Activated naive CD4-positive, alpha-beta T cell treated with anti-CD3 and anti-CD28 coated beads, Interleukin-2, amount 50 U/mL, for 72 hours (primary cell): ENCODE measurements around the gene C17orf78. TPM values are rescaled to one million over a fixed set of nuclear protein-coding genes. Genes with fewer than 3 reads are reported as not detected.
"Not testable (repeated sequence)": the region's sequence is repeated elsewhere in the genome, so short reads cannot be mapped to it uniquely, and the experiment has no call there.

Source experiments
- ATAC-seq, 2 donors: fragments of 150-1000 bp; cut with Tn5 transposase; 2 replicates each; pipeline ENCODE4 v1.10.0; 2021; ENCODE audit warnings: mild to moderate bottlenecking in 2 of 2, moderate library complexity in 2 of 2
- DNase-seq, 2 donors: peaks; one replicate each; pipeline ENCODE4 v3.0.0; 2021 to 2022; ENCODE audit warnings: low spot score in 2 of 2
- H3K27ac Mint-ChIP-seq, 2 donors: one replicate each; pipeline ENCODE4 v1.8.0; 2022; ENCODE audit warnings: mild to moderate bottlenecking in 2 of 2, mixed read lengths in 2 of 2
- H3K36me3 Mint-ChIP-seq, 2 donors: one replicate each; pipeline ENCODE4 v1.8.0; 2022; ENCODE audit warnings: mixed read lengths in 2 of 2
- H3K9me3 Mint-ChIP-seq, 2 donors: one replicate each; pipeline ENCODE4 v1.8.0; 2022; ENCODE audit warnings: mixed read lengths in 2 of 2
- total RNA-seq, 2 donors: library from RNA; stranded (reverse); gene quantifications; one replicate each; pipeline ENCODE4 v1.2.3, GENCODE V29; 2022

Gene C17orf78
- total RNA-seq, result not detected

DNA sequence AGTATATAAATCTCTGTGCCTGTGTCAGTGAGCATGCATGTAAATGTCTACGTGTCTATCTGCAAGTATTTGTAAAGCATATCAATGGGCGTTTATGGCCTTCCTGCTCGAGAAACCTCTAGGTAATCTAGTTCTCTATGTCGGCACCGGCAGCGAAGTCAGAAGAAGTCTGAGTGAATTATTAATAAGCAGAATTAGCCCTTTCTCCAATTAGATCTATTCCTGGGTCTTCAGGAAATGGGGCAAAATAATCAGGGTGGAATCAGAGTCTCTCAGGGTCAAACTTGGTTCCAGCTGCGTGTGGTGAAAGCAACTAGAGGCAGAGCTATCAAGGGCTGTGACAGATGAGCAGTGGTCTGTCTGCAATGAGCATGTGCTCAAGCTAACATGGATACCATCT, at the start of gene C17orf78:
TSS of gene C17orf78 (plus strand) at position 280 of the 400 bp plus-strand sequence. CDS start at position 388, 108 bp downstream.
- no peak for DNase-seq
- H3K9me3 Mint-ChIP-seq, result no peaks in the 10 kb centered on the region
- no peak within 1 kb of the TSS for H3K27ac Mint-ChIP-seq
- no peak for ATAC-seq
- H3K36me3 Mint-ChIP-seq, result no peaks in the 10 kb centered on the region

- no peaks in the 10 kb centered on the region for H3K9me3 Mint-ChIP-seq
- ATAC-seq, result no peak
- DNase-seq, result no peak
Observed at GRCh38 chr17:37327341-37328090, 48.3 kb upstream of the C17orf78 start.

GRCh38 chr17:37338847-37339246, 36.9 kb upstream of the C17orf78 start:
- peaks cover 0 to 6% of the 10 kb centered on the region in 2 donors for H3K36me3 Mint-ChIP-seq
- DNase-seq, result no peak
- no peak overlapping the region for H3K27ac Mint-ChIP-seq
- no peak for ATAC-seq
- no peaks in the 10 kb centered on the region for H3K9me3 Mint-ChIP-seq

More at GRCh38 chr17:37327341-37328090, 48.3 kb upstream of the C17orf78 start:
- Mint-ChIP-seq H3K36me3 (peaks cover 0 to 5% of the 10 kb centered on the region in 2 donors), H3K27ac (no peak overlapping the region)

GRCh38 chr17:37339321-37339720, 36.5 kb upstream of the C17orf78 start:
- H3K27ac Mint-ChIP-seq, result no peak overlapping the region
- DNase-seq (no peak), ATAC-seq (no peak)
- peaks cover 0 to 6% of the 10 kb centered on the region in 2 donors for H3K36me3 Mint-ChIP-seq
- H3K9me3 Mint-ChIP-seq, result no peaks in the 10 kb centered on the region

DNA sequence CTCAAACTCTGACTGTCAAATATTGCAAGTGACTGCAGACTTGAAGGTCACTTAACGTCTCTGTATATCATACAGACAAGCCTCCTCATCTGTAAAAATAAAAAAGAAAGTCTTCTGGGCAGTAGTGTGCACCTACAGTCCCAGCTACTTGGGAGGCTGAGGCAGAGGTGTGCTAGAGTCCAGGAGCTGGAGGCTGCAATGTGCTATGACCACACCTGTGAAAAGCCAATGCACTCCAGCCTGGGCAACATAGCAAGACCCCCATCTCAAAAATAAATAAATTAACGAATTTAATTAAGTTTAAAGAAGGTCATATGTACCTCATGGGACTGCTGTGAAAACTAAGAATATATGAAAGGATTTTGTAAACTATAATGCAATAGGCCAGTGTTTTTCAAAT, 35.0 kb upstream of the C17orf78 start:
- Mint-ChIP-seq H3K9me3 (no peaks in the 10 kb centered on the region), H3K27ac (no peak overlapping the region), H3K36me3 (peaks cover 6 to 13% of the 10 kb centered on the region in 2 donors)
- DNase-seq, result no peak
- no peak for ATAC-seq

DNA sequence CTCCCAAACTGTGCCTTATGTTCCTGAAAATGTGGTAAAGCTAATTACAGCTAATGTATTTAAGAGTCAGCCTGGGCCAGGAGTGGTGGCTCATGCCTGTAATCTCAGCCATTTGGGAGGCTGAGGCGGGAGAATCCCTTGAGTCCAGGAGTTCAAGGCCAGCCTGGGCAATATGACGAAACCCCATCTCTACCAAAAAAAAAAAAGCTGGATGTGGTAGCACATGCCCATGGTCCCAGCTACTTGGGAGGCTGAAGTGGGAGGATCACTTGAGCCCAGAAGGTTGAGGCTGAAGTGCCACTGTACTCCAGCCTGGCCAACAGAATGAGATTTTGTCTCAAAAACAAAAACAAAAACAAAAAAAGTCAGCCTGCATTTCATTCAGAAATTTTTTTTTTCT, 33.2 kb upstream of the C17orf78 start:
- Mint-ChIP-seq H3K9me3 (no peaks in the 10 kb centered on the region), H3K27ac (no peak overlapping the region), H3K36me3 (peaks cover 6 to 25% of the 10 kb centered on the region in 2 donors)
- no peak for ATAC-seq
- DNase-seq, result no peak

DNA sequence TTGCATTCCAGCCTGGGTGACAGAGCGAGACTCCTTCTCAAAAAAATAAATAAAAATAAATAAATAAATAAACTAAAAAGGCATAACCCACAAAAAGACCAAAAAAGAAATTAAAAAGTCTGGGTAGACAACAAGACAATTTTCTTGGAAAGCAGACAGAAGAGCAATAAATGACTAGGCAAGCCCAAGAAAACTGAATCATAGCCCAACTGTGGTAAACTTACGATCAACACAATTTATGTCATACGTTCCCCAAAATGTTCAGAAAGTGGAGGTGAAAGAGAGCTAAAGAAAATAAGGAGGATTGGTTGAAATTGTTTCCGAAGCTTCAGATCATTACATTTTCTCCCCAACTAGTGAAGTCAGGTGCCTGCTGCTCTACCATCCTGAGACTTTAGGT, 31.3 kb upstream of the C17orf78 start:
- no peak for DNase-seq
- H3K27ac Mint-ChIP-seq, result no peak overlapping the region
- peaks cover 6 to 19% of the 10 kb centered on the region in 2 donors for H3K36me3 Mint-ChIP-seq
- peak in 1 of 2 donors; percentile 92 for ATAC-seq
- H3K9me3 Mint-ChIP-seq, result no peaks in the 10 kb centered on the region

DNA sequence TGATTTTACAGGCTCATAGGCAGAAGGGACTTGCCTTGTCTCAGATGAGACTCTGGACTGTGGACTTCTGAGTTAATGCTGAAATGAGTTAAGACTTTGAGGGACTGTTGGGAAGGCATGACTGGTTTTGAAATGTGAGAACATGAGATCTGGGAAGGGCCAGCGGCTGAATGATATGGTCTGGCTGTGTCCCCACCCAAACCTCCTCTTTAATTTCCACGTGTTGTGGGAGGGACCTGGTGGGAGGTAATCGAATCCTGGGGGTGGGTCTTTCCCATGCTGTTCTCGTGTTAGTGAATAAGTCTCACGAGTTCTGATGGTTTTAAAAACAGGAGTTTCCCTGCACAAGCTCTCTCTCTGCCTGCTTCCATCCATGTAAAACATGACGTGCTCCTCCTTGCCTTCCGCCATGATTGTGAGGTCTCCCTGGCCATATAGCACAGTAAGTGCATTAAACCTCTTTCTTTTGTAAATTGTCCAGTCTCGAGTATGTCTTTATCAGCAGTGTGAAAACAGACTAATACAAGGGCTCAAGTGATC, 28.9 kb upstream of the C17orf78 start:
- not testable (repeated sequence) for H3K9me3 Mint-ChIP-seq, DNase-seq, H3K27ac Mint-ChIP-seq, ATAC-seq
- peaks cover 6 to 19% of the 10 kb centered on the region in 2 donors for H3K36me3 Mint-ChIP-seq

DNA sequence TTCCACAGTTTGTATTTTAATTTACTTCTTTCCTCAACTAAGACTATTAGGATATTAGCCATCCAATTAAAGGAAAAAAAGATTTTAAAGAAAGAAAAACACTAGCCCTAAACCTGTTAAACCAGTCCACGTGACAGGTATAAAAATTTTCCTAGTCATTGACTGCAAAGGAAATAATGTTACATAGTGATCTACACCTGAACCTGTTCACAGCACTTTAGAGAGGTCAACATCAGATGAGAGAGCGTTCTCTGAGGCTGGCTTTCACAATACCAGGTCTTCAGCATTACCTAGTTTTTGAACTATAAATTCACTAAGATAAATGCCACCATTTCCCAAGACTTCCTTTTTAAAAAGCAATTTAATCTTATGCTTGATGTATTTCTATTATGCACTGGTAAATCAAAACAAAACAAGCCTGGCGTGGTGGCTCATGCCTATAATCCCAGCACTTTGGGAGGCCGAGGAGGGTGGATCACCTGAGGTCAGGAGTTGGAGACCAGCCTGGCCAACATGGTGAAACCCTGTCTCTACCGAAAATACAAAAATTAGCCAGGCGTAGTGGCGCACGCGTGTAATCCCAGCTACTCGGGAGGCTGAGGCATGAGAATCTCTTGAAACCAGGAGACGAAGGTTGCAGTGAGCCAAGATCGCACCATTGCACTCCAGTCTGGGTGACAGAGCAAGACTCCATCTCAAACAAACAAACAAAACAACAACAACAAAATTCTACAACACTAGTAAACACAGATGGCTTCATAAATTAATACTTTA, 18.8 kb upstream of the C17orf78 start:
- H3K9me3 Mint-ChIP-seq, H3K36me3 Mint-ChIP-seq, DNase-seq, ATAC-seq, H3K27ac Mint-ChIP-seq: not testable (repeated sequence)

GRCh38 chr17:37358098-37358829, 17.5 kb upstream of the C17orf78 start:
- Mint-ChIP-seq H3K27ac (peak overlapping the region; percentile 45 to 93), H3K9me3 (no peaks in the 10 kb centered on the region), H3K36me3 (no peaks in the 10 kb centered on the region)
- DNase-seq (peak in 1 of 2 donors; percentile 49), ATAC-seq (peak; percentile 8 to 10)

- no peaks in the 10 kb centered on the region for H3K36me3 Mint-ChIP-seq
- peak; percentile 94 to 95 for DNase-seq
- ATAC-seq, result peak; percentile 95 to 97
- H3K9me3 Mint-ChIP-seq, result no peaks in the 10 kb centered on the region
- H3K27ac Mint-ChIP-seq, result peak overlapping the region; percentile 45 to 93
Observed at GRCh38 chr17:37358830-37359681, 16.7 kb upstream of the C17orf78 start.

DNA sequence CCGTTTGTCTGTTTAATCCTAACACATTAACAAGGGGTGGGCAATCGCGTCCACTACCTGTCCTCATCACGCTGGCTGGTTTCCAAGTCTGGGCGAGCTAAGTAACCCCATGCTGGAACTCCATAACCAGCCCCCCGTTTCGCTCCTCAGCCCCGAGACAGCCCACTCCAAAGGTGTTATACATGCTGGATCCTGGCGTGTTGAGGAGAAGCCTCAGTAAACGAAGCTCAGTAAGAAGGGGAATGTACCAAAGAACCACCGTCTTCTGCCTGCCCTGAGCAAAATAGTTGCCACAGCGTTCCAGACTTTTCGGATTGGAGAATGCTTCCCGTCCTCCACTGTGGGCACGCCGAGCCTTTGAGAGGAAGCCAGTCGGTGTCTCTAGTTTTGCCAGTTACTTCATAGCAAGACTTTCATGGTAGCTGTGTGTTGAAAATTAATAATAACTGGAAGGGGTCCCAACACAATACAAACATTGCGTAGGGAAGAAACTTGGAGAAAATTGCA, 16.1 kb upstream of the C17orf78 start:
- H3K36me3 Mint-ChIP-seq, result no peaks in the 10 kb centered on the region
- H3K9me3 Mint-ChIP-seq, result no peaks in the 10 kb centered on the region
- peak overlapping the region; percentile 45 to 74 for H3K27ac Mint-ChIP-seq

GRCh38 chr17:37360632-37361031, 15.2 kb upstream of the C17orf78 start:
- no peak for DNase-seq
- Mint-ChIP-seq H3K36me3 (no peaks in the 10 kb centered on the region), H3K9me3 (no peaks in the 10 kb centered on the region), H3K27ac (no peak overlapping the region)
- no peak for ATAC-seq

More for the DNA sequence above, 16.1 kb upstream of the C17orf78 start:
- DNase-seq (no peak), ATAC-seq (no peak)

DNA sequence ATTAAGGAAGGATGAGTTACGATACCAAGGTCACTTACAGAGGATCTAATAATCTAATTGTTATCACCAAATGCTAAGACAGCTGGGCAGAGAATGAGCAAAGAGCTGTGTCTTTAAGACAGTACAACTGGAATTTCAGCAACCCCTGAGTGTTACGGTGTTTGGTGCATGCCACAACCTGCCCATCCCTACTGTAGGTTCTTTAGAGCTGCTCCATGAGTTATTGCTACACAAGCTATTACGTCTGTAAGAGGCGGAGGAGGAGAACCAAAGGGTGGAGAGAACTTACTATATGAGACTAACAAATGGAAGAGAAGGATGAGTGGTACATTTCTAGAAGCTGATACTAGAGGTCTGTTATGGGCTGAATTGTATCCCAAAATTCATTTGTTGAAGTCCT, 14.2 kb upstream of the C17orf78 start:
- no peak for DNase-seq
- no peaks in the 10 kb centered on the region for H3K9me3 Mint-ChIP-seq
- H3K27ac Mint-ChIP-seq, result no peak overlapping the region
- ATAC-seq, result no peak
- no peaks in the 10 kb centered on the region for H3K36me3 Mint-ChIP-seq

GRCh38 chr17:37365589-37365988, 10.2 kb upstream of the C17orf78 start:
- H3K36me3 Mint-ChIP-seq, result no peaks in the 10 kb centered on the region
- H3K9me3 Mint-ChIP-seq, result no peaks in the 10 kb centered on the region
- no peak overlapping the region for H3K27ac Mint-ChIP-seq
- ATAC-seq (no peak), DNase-seq (no peak)

GRCh38 chr17:37368577-37368976, 7.2 kb upstream of the C17orf78 start:
- ATAC-seq (no peak), DNase-seq (no peak)
- Mint-ChIP-seq H3K9me3 (no peaks in the 10 kb centered on the region), H3K36me3 (no peaks in the 10 kb centered on the region), H3K27ac (no peak overlapping the region)
